Panc1 (cell line): ENCODE measurements around the gene APOL6. TPM values are rescaled to one million over a fixed set of nuclear protein-coding genes. Genes with fewer than 3 reads are reported as not detected.

Source experiments
- ATAC-seq: fragments of 200-7000 bp; cut with Tn5 transposase; 2 replicates; pipeline ENCODE4 v1.9.1; 2020; ENCODE audit warnings: mild to moderate bottlenecking, moderate library complexity
- BruUV-seq: library from RNA; stranded (reverse); fragments of 400-500 nt; replicated peaks from 2 replicates; lab custom pipeline; 2021; lab: Mats Ljungman, UMichigan
- CTCF ChIA-PET: fragments of 300-600 bp; sonication (Branson Sonifier 250); formaldehyde crosslinking; loops from one replicate; lab custom pipeline; 2022; ENCODE audit warnings: antibody characterized with exemption; lab: Charles Lee
- POLR2A ChIA-PET: fragments of 300-600 bp; sonication (Branson Sonifier 250); formaldehyde crosslinking; loops from one replicate; lab custom pipeline; 2022; ENCODE audit warnings: antibody characterized with exemption; lab: Charles Lee
- DNase-seq: peaks from one replicate; pipeline ENCODE4 v3.0.0-alpha.2; 2010; ENCODE audit warnings: low read depth, low spot score
- H3K27ac ChIP-seq: 2 replicates; pipeline ENCODE4 v1.5.1; 2011; ENCODE audit warnings: mild to moderate bottlenecking, low read length, inconsistent platforms
- H3K27me3 ChIP-seq: fragments of 200-500 bp; sonication (Bioruptor generic); 2 replicates; pipeline ENCODE4 v1.6.0; 2014; ENCODE audit warnings: low read length, inconsistent platforms; ENCODE audit not compliant: control insufficient read depth, insufficient read depth
- H3K36me3 ChIP-seq: fragments of 200-500 bp; sonication (Bioruptor generic); 2 replicates; pipeline ENCODE4 v1.5.1; 2014; ENCODE audit warnings: inconsistent platforms, mild to moderate bottlenecking, low read length, moderate library complexity; ENCODE audit not compliant: control insufficient read depth, insufficient read depth
- H3K4me1 ChIP-seq: 2 replicates; pipeline ENCODE4 v1.5.1; 2011; ENCODE audit warnings: inconsistent platforms, mild to moderate bottlenecking, low read length, moderate library complexity; ENCODE audit not compliant: control insufficient read depth, insufficient read depth
- H3K4me3 ChIP-seq, 2 experiments: 2 replicates each; pipeline ENCODE4 v1.5.1; 2011 to 2012; ENCODE audit warnings: low read depth in 2 of 2, low read length in 2 of 2, mild to moderate bottlenecking in 2 of 2, inconsistent platforms in 1 of 2, moderate library complexity in 1 of 2
- H3K9me3 ChIP-seq: fragments of 200-500 bp; sonication (Bioruptor generic); 2 replicates; pipeline ENCODE4 v1.5.1; 2014; ENCODE audit warnings: low read depth, mild to moderate bottlenecking, inconsistent platforms, low read length, moderate library complexity; ENCODE audit not compliant: control insufficient read depth, insufficient read depth
- CTCF ChIP-seq: fragments of 450-650 bp; IDR thresholded peaks from 2 replicates; pipeline ENCODE4 v1.5.1; 2017; ENCODE audit warnings: mild to moderate bottlenecking
- POLR2AphosphoS5 ChIP-seq: IDR thresholded peaks from 2 replicates; pipeline ENCODE4 v1.6.1; 2012; ENCODE audit warnings: mild to moderate bottlenecking, low read depth, low read length, moderate library complexity
- REST ChIP-seq, 2 experiments: IDR thresholded peaks; 2 replicates each; pipeline ENCODE4 v1.6.1; 2011 to 2012; ENCODE audit warnings: low read depth in 2 of 2, control low read depth in 1 of 2, low read length in 1 of 2, mild to moderate bottlenecking in 1 of 2, moderate library complexity in 1 of 2; ENCODE audit not compliant: insufficient read depth in 1 of 2
- SIN3A ChIP-seq: IDR thresholded peaks from 2 replicates; pipeline ENCODE4 v1.6.1; 2012; ENCODE audit warnings: low read depth, mild to moderate bottlenecking, low read length, moderate library complexity, borderline replicate concordance; ENCODE audit not compliant: insufficient read depth
- TCF7L2 ChIP-seq: IDR thresholded peaks from 2 replicates; pipeline ENCODE4 v1.6.1; 2011; ENCODE audit warnings: mild to moderate bottlenecking, low read depth, low read length, inconsistent platforms
- in situ Hi-C: cut with HindIII; loops from 2 replicates; pipeline ENCODE4 v1.10.0; 2016; ENCODE audit warnings: low sequenced_read_pairs, low pct_unique_long_range_greater_than_20kb
- intact Hi-C: fragments of 100-400 bp; cut with micrococcal nuclease; formaldehyde crosslinking; loops from one replicate; pipeline ENCODE4 v1.10.0; 2022; ENCODE audit not compliant: unreplicated experiment
- total RNA-seq: library from RNA; stranded (reverse); gene quantifications from one replicate; pipeline ENCODE4 v1.2.1, GENCODE V29; 2021; ENCODE audit not compliant: unreplicated experiment

Gene APOL6
- total RNA-seq, 1 experiment from 2014 or later: 16.4 TPM

GRCh38 chr22:35605369-35605680 is 42.9 kb upstream of the APOL6 start:
- in situ Hi-C loops: no loop called here
- no TSS peak for BruUV-seq
- Histone ChIP-seq H3K27ac (peak overlapping the region; percentile 96), H3K27me3 (no peaks in the 10 kb centered on the region), H3K4me3 (no peak overlapping the region), H3K36me3 (no peaks in the 10 kb centered on the region), H3K9me3 (no peaks in the 10 kb centered on the region), H3K4me1 (peaks cover 48% of the 10 kb centered on the region)
- ATAC-seq (peak; percentile 38), DNase-seq (no peak)
- ChIA-PET CTCF (interaction anchor here (0.6 kb wide), 1 partner anchor 117 kb away, joined by 3 read pairs; no protein-coding TSS in a partner anchor), POLR2A (no interaction called here)
- intact Hi-C loops: no loop called here
- no peak for TF ChIP-seq POLR2AphosphoS5
- TF ChIP-seq SIN3A: no peak
- TF ChIP-seq REST (IDR thresholded peaks at IDR 0.05; ENCODE audit: insufficient read depth in 1 of 2, low read depth in 2 of 2, low read length in 1 of 2): no peak
- no peak for TF ChIP-seq CTCF
- TF ChIP-seq TCF7L2: no peak

GRCh38 chr22:35605851-35606481 is 42.3 kb upstream of the APOL6 start:
- TF ChIP-seq SIN3A (no peak), TCF7L2 (no peak), POLR2AphosphoS5 (no peak), CTCF (no peak), REST (IDR thresholded peaks at IDR 0.05; ENCODE audit: insufficient read depth in 1 of 2, low read depth in 2 of 2, low read length in 1 of 2) (no peak)
- Histone ChIP-seq H3K27ac (peak overlapping the region; percentile 96), H3K4me3 (no peak overlapping the region), H3K9me3 (no peaks in the 10 kb centered on the region), H3K27me3 (no peaks in the 10 kb centered on the region), H3K4me1 (peaks cover 45% of the 10 kb centered on the region), H3K36me3 (no peaks in the 10 kb centered on the region)
- no peak for ATAC-seq
- CTCF ChIA-PET: no interaction called here
- BruUV-seq: no TSS peak
- in situ Hi-C loops: no loop called here
- DNase-seq: no peak
- intact Hi-C loops: no loop called here
- POLR2A ChIA-PET: no interaction called here
